ENCODE data around the gene GPRIN3.

Gene GPRIN3

GRCh38 chr4:89247951-89248350 lies 59.6 kb downstream of the GPRIN3 start:
- Histone ChIP-seq H3K27ac (no peak overlapping the region), H3K9ac (no peak overlapping the region), H3K36me3 (peaks cover 6 to 43% (median 26%) of the 10 kb centered on the region in 11 experiments; a peak in 19 of 22 replicates), H3K4me3 (no peak overlapping the region), H3K27me3 (no peaks in the 10 kb centered on the region), H4K20me1 (no peaks in the 10 kb centered on the region; a peak in 1 of 22 replicates), H3K4me1 (peaks cover 0 to 14% (median 0%) of the 10 kb centered on the region in 10 experiments; a peak in 2 of 20 replicates), H3K9me3 (replicated peaks in 1 of 11) (no peaks in the 10 kb centered on the region), H3K4me2 (no peak overlapping the region)
- TF ChIP-seq Cebpa-rat (IDR thresholded peaks at IDR 0.05) = no peak

DNA sequence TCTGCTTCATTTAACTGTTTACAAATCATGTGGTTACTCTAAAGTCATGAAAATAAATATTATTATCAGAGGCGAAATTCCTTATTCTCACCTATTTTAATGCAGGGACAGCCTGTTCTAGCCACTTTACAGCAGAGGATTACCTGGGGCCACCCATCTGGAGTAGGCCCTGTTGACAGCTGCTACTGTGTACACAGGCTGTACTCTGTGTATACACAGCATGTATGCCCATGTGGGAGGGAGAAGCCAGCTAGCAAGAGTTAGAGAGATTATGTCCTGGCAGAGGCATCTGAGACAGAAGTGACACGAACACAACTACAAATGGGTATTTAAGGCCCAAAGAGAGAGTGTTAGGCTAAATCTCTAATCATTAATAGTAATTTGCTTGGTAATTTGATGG lies 62.1 kb downstream of the GPRIN3 start:
- peaks cover 0 to 17% (median 0%) of the 10 kb centered on the region in 10 experiments; a peak in 2 of 20 replicates for H3K4me1 ChIP-seq
- TF ChIP-seq Cebpa-rat (IDR thresholded peaks at IDR 0.05) = no peak
- no peaks in the 10 kb centered on the region for H4K20me1 ChIP-seq
- no peak overlapping the region for H3K4me2 ChIP-seq
- peaks cover 6 to 43% (median 26%) of the 10 kb centered on the region in 11 experiments; a peak in 19 of 22 replicates for H3K36me3 ChIP-seq
- no peak overlapping the region for H3K4me3 ChIP-seq
- no peak overlapping the region for H3K9ac ChIP-seq
- no peaks in the 10 kb centered on the region for H3K9me3 ChIP-seq (replicated peaks in 1 of 11)
- H3K27me3 ChIP-seq = no peaks in the 10 kb centered on the region
- H3K27ac ChIP-seq = no peak overlapping the region

GRCh38 chr4:89243733-89244252 lies 63.8 kb downstream of the GPRIN3 start:
- no peak overlapping the region for H3K4me3 ChIP-seq
- H3K9ac ChIP-seq = no peak overlapping the region
- no peaks in the 10 kb centered on the region for H3K27me3 ChIP-seq
- peaks cover 1 to 29% (median 13%) of the 10 kb centered on the region in 11 experiments; a peak in 17 of 22 replicates for H3K36me3 ChIP-seq
- no peaks in the 10 kb centered on the region for H4K20me1 ChIP-seq
- H3K4me1 ChIP-seq = peaks cover 0 to 17% (median 0%) of the 10 kb centered on the region in 10 experiments; a peak in 2 of 20 replicates
- TF ChIP-seq Cebpa-rat (IDR thresholded peaks at IDR 0.05) = no peak
- peak overlapping the region in 2 of 11 experiments; percentile 42 to 47; a peak in 2 of 22 replicates for H3K4me2 ChIP-seq
- H3K9me3 ChIP-seq (replicated peaks in 1 of 11) = no peaks in the 10 kb centered on the region
- peak overlapping the region in 1 of 11 experiments; percentile 18; a peak in 1 of 22 replicates for H3K27ac ChIP-seq

DNA sequence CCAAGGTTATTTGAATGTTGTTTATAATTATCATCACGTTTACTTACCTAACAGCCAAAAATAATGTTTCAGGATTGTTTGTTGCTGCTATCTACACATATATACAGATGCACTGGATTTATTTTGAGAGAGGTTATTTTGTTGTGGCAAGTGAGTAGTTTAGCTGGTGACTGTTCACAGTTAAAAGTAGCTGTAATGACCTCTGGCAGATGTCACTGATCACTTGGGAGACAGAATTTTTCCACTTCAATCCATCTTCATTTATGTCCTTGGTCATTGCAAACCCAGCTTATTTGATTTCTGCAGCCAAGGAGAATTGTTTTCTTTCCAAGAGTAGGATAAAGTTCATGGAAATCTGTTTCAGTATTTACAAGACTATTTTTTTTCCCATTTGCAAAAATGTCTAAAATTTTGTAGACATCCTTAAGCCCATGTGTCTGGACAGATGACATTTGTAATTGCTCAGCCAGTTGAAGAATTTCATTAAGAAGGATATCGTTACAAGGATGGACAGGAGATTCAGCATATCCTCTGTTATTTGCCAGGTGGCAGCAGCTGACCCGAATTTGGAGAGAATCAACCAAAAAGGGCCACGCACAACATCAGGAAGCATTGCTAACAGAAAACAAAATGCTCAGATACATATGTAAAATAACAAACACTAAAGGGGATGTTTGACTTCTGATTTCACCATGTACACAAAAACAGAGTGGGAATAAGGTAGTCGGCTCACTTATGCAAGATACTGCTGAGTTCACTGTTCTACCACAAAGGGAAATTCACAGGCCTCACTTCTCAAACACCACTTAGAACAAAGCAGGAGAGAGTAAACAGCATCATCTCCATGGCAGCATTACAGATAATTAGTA lies 64.5 kb downstream of the GPRIN3 start:
- H3K4me2 ChIP-seq = peak overlapping the region in 2 of 11 experiments; percentile 42 to 47; a peak in 1 of 22 replicates
- H4K20me1 ChIP-seq = no peaks in the 10 kb centered on the region
- H3K9me3 ChIP-seq (replicated peaks in 1 of 11) = no peaks in the 10 kb centered on the region
- peaks cover 0 to 22% (median 6%) of the 10 kb centered on the region in 11 experiments; a peak in 15 of 22 replicates for H3K36me3 ChIP-seq
- H3K4me3 ChIP-seq = no peak overlapping the region
- H3K9ac ChIP-seq = no peak overlapping the region
- peak overlapping the region in 1 of 11 experiments; percentile 18; a peak in 1 of 22 replicates for H3K27ac ChIP-seq
- no peaks in the 10 kb centered on the region for H3K27me3 ChIP-seq
- H3K4me1 ChIP-seq = peaks cover 0 to 17% (median 0%) of the 10 kb centered on the region in 10 experiments; a peak in 2 of 20 replicates
- no peak for TF ChIP-seq Cebpa-rat (IDR thresholded peaks at IDR 0.05)

DNA sequence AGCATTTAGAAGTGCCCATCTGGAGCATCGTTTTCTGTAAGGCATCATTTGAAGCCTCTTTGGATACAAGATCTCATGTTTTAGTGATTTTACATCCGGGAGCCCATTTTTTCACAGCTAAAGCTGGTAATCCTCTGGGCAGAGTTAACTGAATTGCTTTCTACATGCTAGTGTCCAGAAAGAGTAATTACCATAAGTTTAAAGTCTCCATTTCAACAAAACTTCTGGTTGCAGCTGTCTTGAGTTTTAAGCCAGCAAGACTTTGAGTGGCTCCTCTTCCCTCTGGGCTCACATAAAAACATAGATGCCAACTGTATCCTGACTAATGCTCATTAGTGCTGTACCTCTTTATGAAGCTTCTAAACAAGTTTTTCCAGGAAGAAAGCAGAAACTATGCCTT lies 65.4 kb downstream of the GPRIN3 start:
- Histone ChIP-seq H3K4me3 (no peak overlapping the region), H3K27me3 (no peaks in the 10 kb centered on the region), H3K4me1 (peaks cover 0 to 17% (median 0%) of the 10 kb centered on the region in 10 experiments; a peak in 2 of 20 replicates), H3K9ac (no peak overlapping the region), H3K4me2 (no peak overlapping the region), H4K20me1 (no peaks in the 10 kb centered on the region), H3K9me3 (replicated peaks in 1 of 11) (no peaks in the 10 kb centered on the region), H3K27ac (no peak overlapping the region), H3K36me3 (peaks cover 0 to 13% (median 0%) of the 10 kb centered on the region in 11 experiments; a peak in 4 of 22 replicates)
- TF ChIP-seq Cebpa-rat (IDR thresholded peaks at IDR 0.05) = no peak

- H3K4me3 ChIP-seq = no peak overlapping the region
- H3K36me3 ChIP-seq = no peaks in the 10 kb centered on the region
- peak in 1 of 11 experiments; percentile 54; a peak in 2 of 22 replicates for TF ChIP-seq Cebpa-rat (IDR thresholded peaks at IDR 0.05)
- no peak overlapping the region for H3K9ac ChIP-seq
- H3K27me3 ChIP-seq = no peaks in the 10 kb centered on the region
- H4K20me1 ChIP-seq = no peaks in the 10 kb centered on the region
- H3K27ac ChIP-seq = no peak overlapping the region
- no peak overlapping the region for H3K4me2 ChIP-seq
- H3K9me3 ChIP-seq (replicated peaks in 1 of 11) = peaks cover 0 to 21% (median 7%) of the 10 kb centered on the region in 11 experiments; a peak in 12 of 22 replicates
- H3K4me1 ChIP-seq = no peaks in the 10 kb centered on the region; a peak in 1 of 20 replicates
These were observed 77.3 kb downstream of the GPRIN3 start for GRCh38 chr4:89230271-89230670.

DNA sequence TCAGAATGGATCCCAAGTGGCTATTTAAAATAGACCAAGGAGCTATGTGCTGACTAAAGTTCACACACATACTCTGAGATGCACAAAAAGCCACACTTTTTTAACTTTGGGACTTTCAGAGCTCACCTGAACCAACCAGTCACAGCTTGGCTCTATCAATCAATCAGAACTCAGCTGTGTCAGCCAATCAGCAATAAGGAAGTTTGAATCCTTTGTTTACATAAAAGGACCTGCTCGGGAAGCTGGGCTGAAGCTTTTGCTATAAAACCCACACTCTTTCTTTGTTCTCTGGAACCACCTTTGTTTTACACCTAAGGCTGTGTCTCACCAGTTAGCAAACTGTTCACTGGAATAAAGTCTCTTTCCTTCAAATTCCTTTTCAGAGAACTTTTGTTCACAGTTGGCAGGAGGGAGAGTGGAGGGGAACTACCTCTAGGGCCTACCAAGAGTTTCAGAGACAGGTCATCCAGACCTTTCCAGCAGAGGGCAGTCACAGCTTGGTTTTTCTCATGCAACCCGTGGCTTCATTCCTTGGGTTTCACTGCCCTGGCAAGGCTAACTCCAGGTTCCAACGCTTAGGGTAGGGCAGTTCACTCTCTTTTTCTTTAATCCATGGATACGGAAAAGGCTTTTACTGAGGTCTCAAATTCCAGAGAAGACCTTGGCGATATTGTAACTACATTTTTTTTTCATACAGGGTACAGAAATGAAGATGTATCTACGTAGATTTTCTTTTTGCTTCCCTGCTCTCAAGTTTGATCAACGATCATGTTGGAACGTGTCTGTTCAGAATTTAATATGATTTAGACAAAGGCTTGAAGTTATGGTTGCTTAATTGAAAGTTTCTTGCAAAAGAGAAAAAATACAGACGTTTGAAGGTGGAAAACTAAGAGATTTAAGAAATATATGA lies 80.7 kb downstream of the GPRIN3 start:
- Histone ChIP-seq H3K27ac (no peak overlapping the region), H4K20me1 (no peaks in the 10 kb centered on the region), H3K4me3 (no peak overlapping the region), H3K27me3 (no peaks in the 10 kb centered on the region), H3K9ac (no peak overlapping the region), H3K36me3 (no peaks in the 10 kb centered on the region), H3K9me3 (replicated peaks in 1 of 11) (peaks cover 0 to 8% (median under 1%) of the 10 kb centered on the region in 11 experiments; a peak in 4 of 22 replicates), H3K4me1 (peaks cover 0 to 5% (median 0%) of the 10 kb centered on the region in 10 experiments; a peak in 2 of 20 replicates), H3K4me2 (no peak overlapping the region)
- TF ChIP-seq Cebpa-rat (IDR thresholded peaks at IDR 0.05) = no peak

- no peak overlapping the region for H3K9ac ChIP-seq
- H3K4me1 ChIP-seq = peaks cover 0 to 5% (median 0%) of the 10 kb centered on the region in 10 experiments; a peak in 2 of 20 replicates
- H3K4me3 ChIP-seq = no peak overlapping the region
- no peaks in the 10 kb centered on the region for H4K20me1 ChIP-seq
- no peak for TF ChIP-seq Cebpa-rat (IDR thresholded peaks at IDR 0.05)
- no peaks in the 10 kb centered on the region for H3K36me3 ChIP-seq
- H3K4me2 ChIP-seq = no peak overlapping the region
- H3K27me3 ChIP-seq = no peaks in the 10 kb centered on the region
- no peaks in the 10 kb centered on the region for H3K9me3 ChIP-seq (replicated peaks in 1 of 11)
- H3K27ac ChIP-seq = no peak overlapping the region
These were observed 85.4 kb downstream of the GPRIN3 start for GRCh38 chr4:89222170-89222569.

Data from BLaER1 treated with 17β-estradiol and CSF1 and Interleukin-3, amounts not matched to agents 10 nM and 100 nM (cell line).